Measurements from ENCODE around the gene UBXN10. TPM values are rescaled to one million over a fixed set of nuclear protein-coding genes. Genes with fewer than 3 reads are reported as not detected.

The UBXN10 gene
- total RNA-seq, 1 donor from 2014 or later, result not detected

- TF ChIP-seq CTCF (IDR thresholded peaks at IDR 0.05), result no peak
- Histone ChIP-seq H3K4me3 (no peak overlapping the region), H3K27ac (no peak overlapping the region), H3K27me3 (no peaks in the 10 kb centered on the region), H3K36me3 (no peaks in the 10 kb centered on the region), H3K4me1 (peaks cover 0 to 4% of the 10 kb centered on the region in 2 donors), H3K9me3 (peaks cover 0 to 4% of the 10 kb centered on the region in 2 donors)
- intact Hi-C loops (cut with DNase I), result loop anchor here (5.0 kb wide), 2 partner anchors 338 to 492 kb away; partner anchors contain the start of gene HTR6
- DNase-seq (ENCODE audit: low spot score in 2 of 2), result no peak
Measured at GRCh38 chr1:20154301-20154831, 31.5 kb upstream of the UBXN10 start.

GRCh38 chr1:20158358-20159070 is 27.4 kb upstream of the UBXN10 start:
- no peak for DNase-seq (ENCODE audit: low spot score in 2 of 2)
- Histone ChIP-seq H3K9me3 (peaks cover 16 to 35% of the 10 kb centered on the region in 2 donors), H3K4me3 (no peak overlapping the region), H3K27me3 (no peaks in the 10 kb centered on the region), H3K27ac (no peak overlapping the region), H3K36me3 (no peaks in the 10 kb centered on the region), H3K4me1 (no peaks in the 10 kb centered on the region)
- intact Hi-C loops (cut with DNase I), result no loop called here
- TF ChIP-seq CTCF (IDR thresholded peaks at IDR 0.05), result no peak

- H3K9me3 ChIP-seq, result peaks cover 16 to 35% of the 10 kb centered on the region in 2 donors
- H3K4me3 ChIP-seq, result no peak overlapping the region
- no peaks in the 10 kb centered on the region for H3K27me3 ChIP-seq
- no peak overlapping the region for H3K27ac ChIP-seq
- H3K36me3 ChIP-seq, result no peaks in the 10 kb centered on the region
- no peak for TF ChIP-seq CTCF (IDR thresholded peaks at IDR 0.05)
- DNase-seq (ENCODE audit: low spot score in 2 of 2), result no peak
- intact Hi-C loops (cut with DNase I), result no loop called here
- no peaks in the 10 kb centered on the region for H3K4me1 ChIP-seq
Measured at GRCh38 chr1:20160034-20160433, 25.9 kb upstream of the UBXN10 start.

GRCh38 chr1:20164694-20165202 is 21.1 kb upstream of the UBXN10 start:
- Histone ChIP-seq H3K27ac (no peak overlapping the region), H3K36me3 (no peaks in the 10 kb centered on the region), H3K9me3 (peaks cover 13 to 26% of the 10 kb centered on the region in 2 donors), H3K27me3 (no peaks in the 10 kb centered on the region), H3K4me1 (no peaks in the 10 kb centered on the region), H3K4me3 (no peak overlapping the region)
- intact Hi-C loops (cut with DNase I), result no loop called here
- no peak for TF ChIP-seq CTCF (IDR thresholded peaks at IDR 0.05)
- no peak for DNase-seq (ENCODE audit: low spot score in 2 of 2)

- H3K4me3 ChIP-seq, result no peak overlapping the region
- H3K4me1 ChIP-seq, result no peaks in the 10 kb centered on the region
- TF ChIP-seq CTCF (IDR thresholded peaks at IDR 0.05), result no peak
- no peak overlapping the region for H3K27ac ChIP-seq
- DNase-seq (ENCODE audit: low spot score in 2 of 2), result no peak
- no peaks in the 10 kb centered on the region for H3K27me3 ChIP-seq
- H3K9me3 ChIP-seq, result peaks cover 6 to 18% of the 10 kb centered on the region in 2 donors
- intact Hi-C loops (cut with DNase I), result no loop called here
- H3K36me3 ChIP-seq, result no peaks in the 10 kb centered on the region
Measured at GRCh38 chr1:20165522-20165951, 20.4 kb upstream of the UBXN10 start.

Data from ascending aorta (tissue), 2 donors.